Measurements from ENCODE around the gene FCN1. TPM values are rescaled to one million over a fixed set of nuclear protein-coding genes. Genes with fewer than 3 reads are reported as not detected.

The FCN1 gene
- total RNA-seq, 1 donor from 2014 or later = not detected

DNA sequence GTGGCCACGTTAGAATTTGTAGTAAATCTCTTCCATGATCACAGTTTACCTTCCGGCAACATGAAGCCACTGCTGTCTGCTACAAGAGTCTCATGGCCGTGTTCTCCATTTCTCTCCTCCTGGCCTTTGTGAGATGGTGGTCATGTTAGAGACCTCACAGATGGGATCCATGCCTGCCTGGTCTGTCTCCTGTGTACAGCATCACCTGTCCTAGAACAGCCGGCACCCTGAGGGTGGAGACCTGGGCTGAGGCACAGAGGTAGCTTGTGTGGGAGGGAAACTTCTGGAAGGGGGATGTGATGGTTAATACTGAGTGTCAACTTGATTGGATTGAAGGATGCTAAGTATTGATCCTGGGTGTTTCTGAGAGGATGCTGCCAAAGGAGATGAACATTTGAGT, 40.2 kb downstream of the FCN1 start:
- Histone ChIP-seq H3K36me3 (ENCODE audit: control insufficient read depth, insufficient read depth, low read length) (no peaks in the 10 kb centered on the region), H3K4me3 (ENCODE audit: low read depth, low read length) (no peak overlapping the region), H3K27me3 (ENCODE audit: control insufficient read depth, insufficient read depth, low read length) (no peaks in the 10 kb centered on the region)
- DNase-seq (ENCODE audit: low read depth) = no peak
- TF ChIP-seq, protein P1, sequence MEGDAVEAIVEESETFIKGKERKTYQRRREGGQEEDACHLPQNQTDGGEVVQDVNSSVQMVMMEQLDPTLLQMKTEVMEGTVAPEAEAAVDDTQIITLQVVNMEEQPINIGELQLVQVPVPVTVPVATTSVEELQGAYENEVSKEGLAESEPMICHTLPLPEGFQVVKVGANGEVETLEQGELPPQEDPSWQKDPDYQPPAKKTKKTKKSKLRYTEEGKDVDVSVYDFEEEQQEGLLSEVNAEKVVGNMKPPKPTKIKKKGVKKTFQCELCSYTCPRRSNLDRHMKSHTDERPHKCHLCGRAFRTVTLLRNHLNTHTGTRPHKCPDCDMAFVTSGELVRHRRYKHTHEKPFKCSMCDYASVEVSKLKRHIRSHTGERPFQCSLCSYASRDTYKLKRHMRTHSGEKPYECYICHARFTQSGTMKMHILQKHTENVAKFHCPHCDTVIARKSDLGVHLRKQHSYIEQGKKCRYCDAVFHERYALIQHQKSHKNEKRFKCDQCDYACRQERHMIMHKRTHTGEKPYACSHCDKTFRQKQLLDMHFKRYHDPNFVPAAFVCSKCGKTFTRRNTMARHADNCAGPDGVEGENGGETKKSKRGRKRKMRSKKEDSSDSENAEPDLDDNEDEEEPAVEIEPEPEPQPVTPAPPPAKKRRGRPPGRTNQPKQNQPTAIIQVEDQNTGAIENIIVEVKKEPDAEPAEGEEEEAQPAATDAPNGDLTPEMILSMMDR (IDR thresholded peaks at IDR 0.05; ENCODE audit: insufficient read depth, low read length, poor library complexity, severe bottlenecking) = no peak

- DNase-seq (ENCODE audit: low read depth) = no peak
- Histone ChIP-seq H3K27me3 (ENCODE audit: control insufficient read depth, insufficient read depth, low read length) (no peaks in the 10 kb centered on the region), H3K36me3 (ENCODE audit: control insufficient read depth, insufficient read depth, low read length) (no peaks in the 10 kb centered on the region), H3K4me3 (ENCODE audit: low read depth, low read length) (no peak overlapping the region)
- TF ChIP-seq, protein P1 (IDR thresholded peaks at IDR 0.05; ENCODE audit: insufficient read depth, low read length, poor library complexity, severe bottlenecking) = no peak
Observed at GRCh38 chr9:134875371-134875770, 42.3 kb downstream of the FCN1 start.

DNA sequence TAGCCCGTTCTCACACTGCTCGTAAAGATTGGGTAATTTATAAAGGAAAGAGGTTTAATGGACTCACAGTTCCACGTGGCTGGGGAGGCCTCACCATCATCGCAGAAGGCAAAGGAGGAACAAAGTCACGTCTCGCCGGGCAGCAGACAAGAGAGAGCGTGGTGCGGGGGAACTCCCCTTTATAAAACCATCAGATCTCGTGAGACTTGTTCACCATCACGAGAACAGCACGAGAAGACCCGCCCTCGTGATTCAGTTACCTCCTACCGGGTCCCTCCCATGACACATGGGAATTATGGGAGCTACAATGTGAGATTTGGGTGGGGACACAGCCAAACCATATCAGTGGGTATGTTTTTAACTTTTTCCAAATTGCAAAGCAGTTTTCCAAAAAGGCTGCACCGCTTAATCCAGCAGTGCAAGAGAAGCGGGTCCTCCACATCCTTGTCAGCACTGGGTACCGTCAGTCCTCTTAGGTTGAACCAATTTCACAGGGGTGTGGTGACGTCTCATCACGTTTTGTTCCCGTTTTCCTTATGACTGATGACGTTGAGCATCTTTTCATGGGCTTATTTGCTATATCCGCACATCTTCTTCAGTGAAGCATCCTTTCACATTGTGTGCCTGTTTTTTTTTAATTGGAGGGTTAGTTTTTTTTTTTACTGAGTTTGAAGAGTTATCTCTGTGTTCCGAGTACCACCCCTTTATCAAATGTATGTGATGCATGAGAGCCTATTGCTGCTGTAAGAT, 45.1 kb downstream of the FCN1 start:
- no peak for DNase-seq (ENCODE audit: low read depth)
- Histone ChIP-seq H3K27me3 (ENCODE audit: control insufficient read depth, insufficient read depth, low read length) (no peaks in the 10 kb centered on the region), H3K36me3 (ENCODE audit: control insufficient read depth, insufficient read depth, low read length) (no peaks in the 10 kb centered on the region), H3K4me3 (ENCODE audit: low read depth, low read length) (no peak overlapping the region)
- TF ChIP-seq, protein P1 (IDR thresholded peaks at IDR 0.05; ENCODE audit: insufficient read depth, low read length, poor library complexity, severe bottlenecking) = no peak

GRCh38 chr9:134871697-134872340, 45.9 kb downstream of the FCN1 start:
- H3K4me3 ChIP-seq (ENCODE audit: low read depth, low read length) = no peak overlapping the region
- TF ChIP-seq, protein P1 (IDR thresholded peaks at IDR 0.05; ENCODE audit: insufficient read depth, low read length, poor library complexity, severe bottlenecking) = no peak
- DNase-seq (ENCODE audit: low read depth) = no peak
- H3K27me3 ChIP-seq (ENCODE audit: control insufficient read depth, insufficient read depth, low read length) = no peaks in the 10 kb centered on the region
- H3K36me3 ChIP-seq (ENCODE audit: control insufficient read depth, insufficient read depth, low read length) = no peaks in the 10 kb centered on the region

- H3K27me3 ChIP-seq (ENCODE audit: control insufficient read depth, insufficient read depth, low read length) = no peaks in the 10 kb centered on the region
- no peak for DNase-seq (ENCODE audit: low read depth)
- no peaks in the 10 kb centered on the region for H3K36me3 ChIP-seq (ENCODE audit: control insufficient read depth, insufficient read depth, low read length)
- TF ChIP-seq, protein P1 (IDR thresholded peaks at IDR 0.05; ENCODE audit: insufficient read depth, low read length, poor library complexity, severe bottlenecking) = no peak
- no peak overlapping the region for H3K4me3 ChIP-seq (ENCODE audit: low read depth, low read length)
Observed at GRCh38 chr9:134870746-134871662, 46.7 kb downstream of the FCN1 start.

Measured in kidney epithelial cell (primary cell).